H9 (cell line): ENCODE data around the gene SMC2. TPM values are rescaled to one million over a fixed set of nuclear protein-coding genes. Genes with fewer than 3 reads are reported as not detected.

ENCODE experiments used
- DNase-seq: peaks from one replicate; pipeline ENCODE4 v3.0.0-alpha.2; 2017
- H2AFZ ChIP-seq: one replicate; pipeline ENCODE4 v1.6.1; 2013; ENCODE audit warnings: mild to moderate bottlenecking, low read length, control low read depth, moderate library complexity
- H2AK5ac ChIP-seq: 2 replicates; pipeline ENCODE4 v1.6.1; 2013; ENCODE audit warnings: low read length, control low read depth, mixed read lengths; ENCODE audit not compliant: insufficient read length
- H2BK120ac ChIP-seq: one replicate; pipeline ENCODE4 v1.6.1; 2013; ENCODE audit warnings: low read depth, mild to moderate bottlenecking, low read length, control low read depth, inconsistent platforms; ENCODE audit not compliant: poor library complexity, severe bottlenecking
- H2BK12ac ChIP-seq: 2 replicates; pipeline ENCODE4 v1.6.1; 2013; ENCODE audit warnings: low read length, control low read depth, mixed read lengths, low read depth; ENCODE audit not compliant: insufficient read length
- H2BK15ac ChIP-seq: 2 replicates; pipeline ENCODE4 v1.6.1; 2013; ENCODE audit warnings: low read depth, low read length, control low read depth
- H2BK20ac ChIP-seq: one replicate; pipeline ENCODE4 v1.6.1; 2013; ENCODE audit warnings: low read depth, mild to moderate bottlenecking, low read length, control low read depth, inconsistent platforms; ENCODE audit not compliant: poor library complexity, severe bottlenecking
- H2BK5ac ChIP-seq: 2 replicates; pipeline ENCODE4 v1.6.1; 2013; ENCODE audit warnings: low read length, control low read depth, mixed read lengths; ENCODE audit not compliant: insufficient read length
- H3K14ac ChIP-seq: 2 replicates; pipeline ENCODE4 v1.6.1; 2013; ENCODE audit warnings: low read length, control low read depth; ENCODE audit not compliant: insufficient read depth
- H3K18ac ChIP-seq: 2 replicates; pipeline ENCODE4 v1.6.1; 2013; ENCODE audit warnings: low read depth, mild to moderate bottlenecking, mixed read lengths, low read length, control low read depth; ENCODE audit not compliant: insufficient read length
- H3K23ac ChIP-seq: 2 replicates; pipeline ENCODE4 v1.6.1; 2013; ENCODE audit warnings: low read length, control low read depth, mixed read lengths, low read depth; ENCODE audit not compliant: insufficient read length
- H3K23me2 ChIP-seq: 2 replicates; pipeline ENCODE4 v1.6.1; 2013; ENCODE audit warnings: low read depth, mild to moderate bottlenecking, mixed read lengths, low read length, control low read depth; ENCODE audit not compliant: insufficient read length, poor library complexity, severe bottlenecking
- H3K27ac ChIP-seq: 2 replicates; pipeline ENCODE4 v1.5.1; 2013; ENCODE audit warnings: low read length, control low read depth, mixed read lengths, low read depth; ENCODE audit not compliant: insufficient read length
- H3K27me3 ChIP-seq: 2 replicates; pipeline ENCODE4 v1.6.1; 2013; ENCODE audit warnings: low read length, control low read depth, inconsistent platforms; ENCODE audit not compliant: insufficient read depth
- H3K4ac ChIP-seq: 2 replicates; pipeline ENCODE4 v1.6.1; 2013; ENCODE audit warnings: low read depth, mild to moderate bottlenecking, control low read depth, inconsistent platforms, low read length, moderate library complexity
- H3K4me1 ChIP-seq: 2 replicates; pipeline ENCODE4 v1.6.1; 2013; ENCODE audit warnings: low read length, control low read depth, inconsistent platforms; ENCODE audit not compliant: insufficient read depth
- H3K4me2 ChIP-seq: 2 replicates; pipeline ENCODE4 v1.6.1; 2013; ENCODE audit warnings: low read length, control low read depth, mixed read lengths; ENCODE audit not compliant: insufficient read length, insufficient read depth
- H3K56ac ChIP-seq: 2 replicates; pipeline ENCODE4 v1.6.1; 2013; ENCODE audit warnings: low read depth, mild to moderate bottlenecking, mixed read lengths, low read length, control low read depth; ENCODE audit not compliant: insufficient read length
- H3K79me1 ChIP-seq: 2 replicates; pipeline ENCODE4 v1.6.1; 2013; ENCODE audit warnings: low read depth, mild to moderate bottlenecking, moderate library complexity, low read length, control low read depth, inconsistent platforms; ENCODE audit not compliant: insufficient read depth, poor library complexity, severe bottlenecking
- H3K79me2 ChIP-seq: 2 replicates; pipeline ENCODE4 v1.6.1; 2013; ENCODE audit warnings: low read length, control low read depth, inconsistent platforms; ENCODE audit not compliant: insufficient read depth
- H3K9ac ChIP-seq: 2 replicates; pipeline ENCODE4 v1.6.1; 2013; ENCODE audit warnings: low read length, control low read depth, mixed read lengths; ENCODE audit not compliant: insufficient read length; ENCODE audit errors: extremely low read depth
- H3K9me3 ChIP-seq: one replicate; pipeline ENCODE4 v1.6.1; 2013; ENCODE audit warnings: low read depth, low read length, inconsistent platforms; ENCODE audit not compliant: control insufficient read depth
- H3T11ph ChIP-seq: one replicate; pipeline ENCODE4 v1.6.1; 2013; ENCODE audit warnings: mild to moderate bottlenecking, low read length, control low read depth, inconsistent platforms
- H4K20me1 ChIP-seq: one replicate; pipeline ENCODE4 v1.6.1; 2013; ENCODE audit not compliant: control insufficient read depth, insufficient read length, insufficient read depth
- H4K5ac ChIP-seq: 2 replicates; pipeline ENCODE4 v1.6.1; 2013; ENCODE audit warnings: low read depth, mild to moderate bottlenecking, mixed read lengths, low read length, control low read depth; ENCODE audit not compliant: insufficient read length
- H4K8ac ChIP-seq: replicated peaks from 2 replicates; pipeline ENCODE4 v1.6.1; 2013; ENCODE audit warnings: low read length, control low read depth, mixed read lengths, low read depth; ENCODE audit not compliant: insufficient read length
- H4K91ac ChIP-seq: 2 replicates; pipeline ENCODE4 v1.6.1; 2013; ENCODE audit warnings: low read depth, mild to moderate bottlenecking, moderate library complexity, mixed read lengths, low read length, control low read depth; ENCODE audit not compliant: insufficient read length
- H3K27ac Mint-ChIP-seq, 3 experiments: 2 replicates in 2 of 3; 3 replicates in 1 of 3; pipeline ENCODE4 v1.8.0; 2020 to 2021; ENCODE audit warnings: mixed read lengths in 3 of 3, mild to moderate bottlenecking in 1 of 3, moderate library complexity in 1 of 3
- H3K27me3 Mint-ChIP-seq: 2 replicates; pipeline ENCODE4 v1.8.0; 2021; ENCODE audit warnings: low read depth, mild to moderate bottlenecking, moderate library complexity, mixed read lengths
- H3K36me3 Mint-ChIP-seq, 3 experiments: 2 replicates in 2 of 3; 3 replicates in 1 of 3; pipeline ENCODE4 v1.8.0; 2020 to 2021; ENCODE audit warnings: low read depth in 3 of 3, mixed read lengths in 3 of 3; ENCODE audit not compliant: insufficient read depth in 1 of 3
- H3K4me1 Mint-ChIP-seq, 2 experiments: 2 replicates each; pipeline ENCODE4 v1.8.0; 2020; ENCODE audit warnings: mixed read lengths in 2 of 2
- H3K4me3 Mint-ChIP-seq, 2 experiments: 2 replicates in 1 of 2; 3 replicates in 1 of 2; pipeline ENCODE4 v1.8.0; 2020 to 2021; ENCODE audit warnings: mild to moderate bottlenecking in 2 of 2, mixed read lengths in 2 of 2, moderate library complexity in 1 of 2
- H3K9me3 Mint-ChIP-seq, 2 experiments: 2 replicates in 1 of 2; 3 replicates in 1 of 2; pipeline ENCODE4 v1.8.0; 2020; ENCODE audit warnings: mild to moderate bottlenecking in 2 of 2, mixed read lengths in 2 of 2, moderate library complexity in 1 of 2
- CTCF ChIP-seq: fragments of 200-600 bp; sonication (generic); conservative IDR thresholded peaks from 3 replicates; pipeline ENCODE4 v1.8.0; 2021; ENCODE audit warnings: antibody characterized with exemption, mild to moderate bottlenecking
- WGBS: extraction: QIAGEN DNeasy Blood & Tissue Kit; methylation state at CpG from one replicate; pipeline ENCODE4 v1.1.7; 2013; ENCODE audit warnings: missing lambda C conversion rate, low lambda C conversion rate, mixed read lengths; ENCODE audit not compliant: insufficient read length; ENCODE audit errors: extremely low coverage; 5-methylcytosine and 5-hydroxymethylcytosine counted together
- total RNA-seq: library from RNA; stranded (reverse); gene quantifications from 2 replicates; pipeline ENCODE4 v1.2.1, GENCODE V29; 2021

Gene SMC2
- total RNA-seq, 1 experiment from 2014 or later = 47.0 TPM

DNA sequence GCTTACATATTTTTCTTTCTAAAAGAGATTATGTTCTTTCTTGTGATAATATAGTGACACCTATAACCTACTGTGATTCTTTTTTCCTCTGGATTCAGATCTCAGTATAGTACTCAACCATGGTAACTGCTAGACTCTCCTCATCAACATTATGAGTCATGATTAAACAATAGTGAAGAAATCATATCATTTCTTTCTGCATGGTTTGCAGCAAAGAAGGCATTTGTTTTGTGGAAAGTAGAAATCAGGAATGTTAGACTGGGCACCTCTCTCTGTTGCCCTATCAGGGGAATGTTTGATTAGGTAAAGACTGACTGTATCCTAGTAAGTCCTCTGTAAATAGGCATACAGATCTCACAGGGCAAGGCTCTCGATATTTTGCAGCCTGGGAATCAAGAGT, 25.6 kb upstream of the SMC2 start:
- Histone ChIP-seq H2AK5ac (no peak overlapping the region), H3K23ac (no peak overlapping the region), H3K18ac (no peak overlapping the region), H2BK20ac (no peak overlapping the region), H2BK5ac (no peak overlapping the region), H3K79me2 (no peaks in the 10 kb centered on the region), H3K4me2 (no peak overlapping the region), H3K23me2 (no peaks in the 10 kb centered on the region), H3K79me1 (no peaks in the 10 kb centered on the region), H2BK120ac (no peak overlapping the region), H3K27ac (no peak overlapping the region), H2AFZ (no peak overlapping the region), H4K5ac (no peak overlapping the region), H3K14ac (no peak overlapping the region), H3K9ac (no peak overlapping the region), H3T11ph (no peak overlapping the region), H4K8ac (no peak overlapping the region), H3K4ac (no peak overlapping the region), H4K91ac (no peak overlapping the region), H3K56ac (no peak overlapping the region), H3K27me3 (no peaks in the 10 kb centered on the region), H3K4me1 (no peaks in the 10 kb centered on the region), H2BK12ac (no peak overlapping the region), H3K9me3 (no peaks in the 10 kb centered on the region), H4K20me1 (no peaks in the 10 kb centered on the region), H2BK15ac (no peak overlapping the region)
- no peak overlapping the region for H3K27ac Mint-ChIP-seq
- TF ChIP-seq CTCF = no peak
- H3K36me3 Mint-ChIP-seq = no peaks in the 10 kb centered on the region
- no CpG with 5 or more reads among the region's 1 CpG for WGBS
- H3K4me3 Mint-ChIP-seq = no peak overlapping the region
- no peaks in the 10 kb centered on the region for H3K4me1 Mint-ChIP-seq
- no peaks in the 10 kb centered on the region for H3K27me3 Mint-ChIP-seq
- H3K9me3 Mint-ChIP-seq = no peaks in the 10 kb centered on the region
- no peak for DNase-seq
